RPMI8226 (cell line): ENCODE data around the gene ARMC2.

Source experiments
- DNase-seq: peaks from one replicate; pipeline ENCODE4 v3.0.0-alpha.2; 2015

ARMC2 gene

GRCh38 chr6:108998485-108998884 is 150.3 kb downstream of the ARMC2 start:
- no peak for DNase-seq

GRCh38 chr6:108999428-108999827 is 151.2 kb downstream of the ARMC2 start:
- DNase-seq: no peak

- DNase-seq: no peak
These were observed 152.1 kb downstream of the ARMC2 start for GRCh38 chr6:109000289-109000688.

- peak; percentile 22 for DNase-seq
These were observed 153.2 kb downstream of the ARMC2 start for GRCh38 chr6:109001291-109001894.

GRCh38 chr6:109002051-109002697 is 154.0 kb downstream of the ARMC2 start:
- DNase-seq: no peak

- no peak for DNase-seq
These were observed 154.7 kb downstream of the ARMC2 start for GRCh38 chr6:109002882-109003281.

- DNase-seq: no peak
These were observed 158.6 kb downstream of the ARMC2 start for GRCh38 chr6:109006818-109007217.

GRCh38 chr6:109007521-109007920 is 159.3 kb downstream of the ARMC2 start:
- DNase-seq: no peak

- DNase-seq: no peak
These were observed 159.8 kb downstream of the ARMC2 start for GRCh38 chr6:109008054-109008453.

GRCh38 chr6:109008537-109009235 is 160.5 kb downstream of the ARMC2 start:
- peak; percentile 52 for DNase-seq

- DNase-seq: peak; percentile 93
These were observed 161.2 kb downstream of the ARMC2 start for GRCh38 chr6:109009236-109009961.

- no peak for DNase-seq
These were observed 161.9 kb downstream of the ARMC2 start for GRCh38 chr6:109009962-109010704.

- no peak for DNase-seq
These were observed 162.5 kb downstream of the ARMC2 start for GRCh38 chr6:109010705-109011102.

GRCh38 chr6:109013656-109014305 is 165.6 kb downstream of the ARMC2 start:
- DNase-seq: no peak

GRCh38 chr6:109014606-109015005 is 166.4 kb downstream of the ARMC2 start:
- DNase-seq: no peak

GRCh38 chr6:109015176-109015575 is 167.0 kb downstream of the ARMC2 start:
- no peak for DNase-seq

- DNase-seq: no peak
These were observed 171.7 kb downstream of the ARMC2 start for GRCh38 chr6:109019911-109020310.

- no peak for DNase-seq
These were observed 173.6 kb downstream of the ARMC2 start for GRCh38 chr6:109021870-109022269.

GRCh38 chr6:109023356-109023925 is 175.2 kb downstream of the ARMC2 start:
- DNase-seq: no peak
